T-helper 1 cell treated with Interleukin-12 subunit alpha and Interleukin-12 subunit beta and Interleukin-4 antibody, amounts not matched to agents 30 ng/mL and 1 ng/mL, for 36 hours (primary cell): ENCODE data around the gene CD2. TPM values are rescaled to one million over a fixed set of nuclear protein-coding genes. Genes with fewer than 3 reads are reported as not detected.
"Not testable (repeated sequence)": the region's sequence is repeated elsewhere in the genome, so short reads cannot be mapped to it uniquely, and the experiment has no call there.

Experiments used
- intact Hi-C: fragments of 100-400 bp; cut with micrococcal nuclease; formaldehyde crosslinking; loops from one replicate; pipeline ENCODE4 v1.15.1; 2024
- total RNA-seq: library from RNA; stranded (reverse); gene quantifications from 2 replicates; pipeline ENCODE4 v1.2.3, GENCODE V29; 2022

CD2 gene
- total RNA-seq, 1 donor from 2014 or later = 495 TPM

- intact Hi-C loops = no loop called here
These were observed 22.8 kb upstream of the CD2 start for GRCh38 chr1:116731439-116731838.

- intact Hi-C loops = no loop called here
These were observed 21.5 kb upstream of the CD2 start for GRCh38 chr1:116732726-116733125.

GRCh38 chr1:116733476-116734365 lies 20.5 kb upstream of the CD2 start:
- intact Hi-C loops = no loop called here

- intact Hi-C loops = loop anchor here (5.0 kb wide), 2 partner anchors 272 to 927 kb away; no protein-coding TSS in a partner anchor
These were observed 19.0 kb upstream of the CD2 start for GRCh38 chr1:116735246-116735645.

- intact Hi-C loops = loop anchor here (1.0 to 5.0 kb wide), 13 partner anchors 32 to 925 kb away; partner anchors contain the start of gene TTF2
These were observed 17.0 kb upstream of the CD2 start for GRCh38 chr1:116737020-116737854.

GRCh38 chr1:116737855-116738321 lies 16.3 kb upstream of the CD2 start:
- intact Hi-C loops = loop anchor here (1.0 to 5.0 kb wide), 17 partner anchors 16 to 924 kb away; partner anchors contain the start of genes CD2, CD58 and TTF2

- intact Hi-C loops = loop anchor here (1.0 to 5.0 kb wide), 6 partner anchors 15 to 923 kb away; partner anchors contain the start of genes CD2 and CD58
These were observed 15.4 kb upstream of the CD2 start for GRCh38 chr1:116738673-116739370.

GRCh38 chr1:116739371-116740012 lies 14.7 kb upstream of the CD2 start:
- intact Hi-C loops = loop anchor here (2.0 to 5.0 kb wide), 4 partner anchors 169 to 923 kb away; partner anchors contain the start of gene CD58

- intact Hi-C loops = no loop called here
These were observed 13.9 kb upstream of the CD2 start for GRCh38 chr1:116740296-116740695.

GRCh38 chr1:116740746-116741145 lies 13.5 kb upstream of the CD2 start:
- intact Hi-C loops = no loop called here

- intact Hi-C loops = no loop called here
These were observed 12.2 kb upstream of the CD2 start for GRCh38 chr1:116741836-116742565.

- intact Hi-C loops = no loop called here
These were observed 10.7 kb upstream of the CD2 start for GRCh38 chr1:116743535-116743934.

- intact Hi-C loops = no loop called here
These were observed 6.0 kb upstream of the CD2 start for GRCh38 chr1:116748272-116748671.

GRCh38 chr1:116751146-116751545 lies 3.1 kb upstream of the CD2 start:
- intact Hi-C loops = loop anchor here (5.0 kb wide), 1 partner anchor 911 kb away; no protein-coding TSS in a partner anchor

- intact Hi-C loops = loop anchor here (5.0 kb wide), 1 partner anchor 911 kb away; no protein-coding TSS in a partner anchor
These were observed 2.6 kb upstream of the CD2 start for GRCh38 chr1:116751621-116752020.

GRCh38 chr1:116753312-116753711 lies 918 bp upstream of the CD2 start:
- intact Hi-C loops = loop anchor here (5.0 kb wide), 1 partner anchor 909 kb away; no protein-coding TSS in a partner anchor

GRCh38 chr1:116755066-116755465 lies 836 bp downstream of the CD2 start:
- intact Hi-C loops = loop anchor here (2.0 kb wide), 2 partner anchors 184 to 306 kb away; partner anchors contain the start of genes CD58 and TTF2

- intact Hi-C loops = loop anchor here (2.0 kb wide), 2 partner anchors 185 to 305 kb away; partner anchors contain the start of genes CD58 and TTF2
These were observed 1.5 kb downstream of the CD2 start for GRCh38 chr1:116755681-116756080.

GRCh38 chr1:116756092-116756491 lies 1.9 kb downstream of the CD2 start:
- intact Hi-C loops = not testable (repeated sequence)
